SK-MEL-5 (cell line): ENCODE results near the gene XRCC6. TPM values are rescaled to one million over a fixed set of nuclear protein-coding genes. Genes with fewer than 3 reads are reported as not detected.

Source experiments
- DNase-seq: peaks from one replicate; pipeline ENCODE4 v3.0.0-alpha.2; 2016; ENCODE audit warnings: low read depth, low spot score
- in situ Hi-C: cut with HindIII; loops from 2 replicates; pipeline ENCODE4 v1.10.0; 2016; ENCODE audit warnings: low sequenced_read_pairs, high pct_unique_total_duplicates, low pct_unique_long_range_greater_than_20kb
- small RNA-seq, 2 experiments: library from RNA; depleted of rRNA; stranded (forward); fragments of <200 nt; gene quantifications; one replicate each; pipeline ENCODE3, GENCODE V24; 2014
- total RNA-seq: library from RNA; depleted of rRNA; stranded (reverse); fragments of >200 nt; shearing (Covaris generic); gene quantifications from 2 replicates; pipeline ENCODE4 v1.2.3, GENCODE V29; 2014; rRNA removed

XRCC6 gene
- total RNA-seq, 1 experiment from 2014 or later = 584 TPM

- in situ Hi-C loops = no loop called here
These were observed 76.2 kb downstream of the XRCC6 start for GRCh38 chr22:41697126-41697775.

GRCh38 chr22:41699264-41700107 is 78.4 kb downstream of the XRCC6 start, which contains the start of gene MEI1:
TSS of gene MEI1 (plus strand) at chr22:41699503. CDS start at chr22:41699539, 36 bp downstream.
- in situ Hi-C loops = no loop called here
- DNase-seq = peak; percentile 39

More at GRCh38 chr22:41697126-41697775, 76.2 kb downstream of the XRCC6 start:
- peak; percentile 92 for DNase-seq

- in situ Hi-C loops = no loop called here
These were observed 78.9 kb downstream of the XRCC6 start for GRCh38 chr22:41700108-41700364.

GRCh38 chr22:41702763-41703162 is 81.7 kb downstream of the XRCC6 start:
- in situ Hi-C loops = no loop called here
- no peak for DNase-seq

More at GRCh38 chr22:41700108-41700364, 78.9 kb downstream of the XRCC6 start:
- DNase-seq = no peak

GRCh38 chr22:41709341-41709740 is 88.2 kb downstream of the XRCC6 start:
- DNase-seq = no peak
- in situ Hi-C loops = no loop called here

- in situ Hi-C loops = no loop called here
- no peak for DNase-seq
These were observed 91.9 kb downstream of the XRCC6 start for GRCh38 chr22:41713004-41713403.

Small RNAs within 50 kb of the gene (small RNA-seq; reads per million reads assigned to genes)
- 0 reads per million in 2 experiments for gene HMGN2P10
- gene RF00019 = 0 reads per million in 2 experiments
- 0 reads per million in 2 experiments for gene RNU6-476P

Other genes starting within 250 kb of the XRCC6 start
- 4.9 and 6.9 TPM in 2 replicates for gene TEF, start 239.4 kb upstream of the XRCC6 start, total RNA-seq
- 19.9 and 23.4 TPM in 2 replicates for gene TOB2, start 174.5 kb upstream of the XRCC6 start, total RNA-seq
- gene PHF5A, start 152.6 kb upstream of the XRCC6 start, total RNA-seq = 116 and 124 TPM in 2 replicates
- gene ACO2, start 152.2 kb upstream of the XRCC6 start, total RNA-seq = 128 and 133 TPM in 2 replicates
- 20.0 and 23.9 TPM in 2 replicates for gene POLR3H, start 76.8 kb upstream of the XRCC6 start, total RNA-seq
- gene CSDC2, start 60.3 kb upstream of the XRCC6 start, total RNA-seq = not detected in 2 replicates
- 8.2 and 9.0 TPM in 2 replicates for gene PMM1, start 31.5 kb upstream of the XRCC6 start, total RNA-seq
- 28.2 and 45.4 TPM in 2 replicates for gene DESI1, start 252 bp upstream of the XRCC6 start, total RNA-seq
- 254 and 274 TPM in 2 replicates for gene SNU13, start 67.6 kb downstream of the XRCC6 start, total RNA-seq
- 0.13 TPM in 1 of 2 replicates, not detected in the other for gene MEI1, start 78.2 kb downstream of the XRCC6 start, total RNA-seq
- 6.5 and 8.8 TPM in 2 replicates for gene CCDC134, start 179.4 kb downstream of the XRCC6 start, total RNA-seq
- 61.7 and 64.4 TPM in 2 replicates for gene SREBF2, start 211.8 kb downstream of the XRCC6 start, total RNA-seq